ENCODE results near the gene IGSF9B. TPM values are rescaled to one million over a fixed set of nuclear protein-coding genes. Genes with fewer than 3 reads are reported as not detected.

IGSF9B gene
- total RNA-seq, 1 experiment from 2014 or later: not detected

GRCh38 chr11:133952199-133953190 lies 4.3 kb downstream of the IGSF9B start:
- H3K27me3 ChIP-seq (ENCODE audit: insufficient read depth, low read depth): peaks cover 78% of the 10 kb centered on the region
- no peaks in the 10 kb centered on the region for H3K9me3 ChIP-seq (ENCODE audit: insufficient read depth, low read depth)
- H4K20me1 ChIP-seq (ENCODE audit: insufficient read depth): no peaks in the 10 kb centered on the region
- BruUV-seq (replicated peaks): no TSS peak
- ChIA-PET POLR2A (ENCODE audit: unreplicated experiment) (no interaction called here), CTCF (no interaction called here)
- intact Hi-C loops (cut with micrococcal nuclease; ENCODE audit: unreplicated experiment): no loop called here
- H3K27ac ChIP-seq: no peak overlapping the region
- no peak for DNase-seq
- no peak overlapping the region for H3K4me2 ChIP-seq
- H3F3A ChIP-seq (ENCODE audit: insufficient read depth, low read depth): no peaks in the 10 kb centered on the region
- no peak overlapping the region for H2AFZ ChIP-seq
- H3K4me1 ChIP-seq (replicated peaks; ENCODE audit: insufficient read depth): no peaks in the 10 kb centered on the region
- no peaks in the 10 kb centered on the region for H3K79me2 ChIP-seq (ENCODE audit: low read depth)
- H3K9me2 ChIP-seq (ENCODE audit: insufficient read depth): no peaks in the 10 kb centered on the region
- H3K4me3 ChIP-seq: no peak overlapping the region
- TF ChIP-seq EZH2 (IDR thresholded peaks at IDR 0.05; ENCODE audit: low read depth) (no peak), CTCF (conservative IDR thresholded peaks at IDR 0.05) (no peak)
- H3K36me3 ChIP-seq (ENCODE audit: low read depth): no peaks in the 10 kb centered on the region

- H3K27ac ChIP-seq: no peak overlapping the region
- ChIA-PET POLR2A (ENCODE audit: unreplicated experiment) (no interaction called here), CTCF (no interaction called here)
- no peaks in the 10 kb centered on the region for H3K9me2 ChIP-seq (ENCODE audit: insufficient read depth)
- H3K27me3 ChIP-seq (ENCODE audit: insufficient read depth, low read depth): peaks cover 88% of the 10 kb centered on the region
- no peak overlapping the region for H3K4me3 ChIP-seq
- intact Hi-C loops (cut with micrococcal nuclease; ENCODE audit: unreplicated experiment): no loop called here
- H3K4me1 ChIP-seq (replicated peaks; ENCODE audit: insufficient read depth): no peaks in the 10 kb centered on the region
- no peak overlapping the region for H3K4me2 ChIP-seq
- H3F3A ChIP-seq (ENCODE audit: insufficient read depth, low read depth): no peaks in the 10 kb centered on the region
- no peaks in the 10 kb centered on the region for H3K36me3 ChIP-seq (ENCODE audit: low read depth)
- TF ChIP-seq CTCF (conservative IDR thresholded peaks at IDR 0.05) (no peak), EZH2 (IDR thresholded peaks at IDR 0.05; ENCODE audit: low read depth) (no peak)
- H4K20me1 ChIP-seq (ENCODE audit: insufficient read depth): no peaks in the 10 kb centered on the region
- no TSS peak for BruUV-seq (replicated peaks)
- no peaks in the 10 kb centered on the region for H3K9me3 ChIP-seq (ENCODE audit: insufficient read depth, low read depth)
- DNase-seq: no peak
- no peaks in the 10 kb centered on the region for H3K79me2 ChIP-seq (ENCODE audit: low read depth)
- no peak overlapping the region for H2AFZ ChIP-seq
Measured at GRCh38 chr11:133951327-133952198, 5.2 kb downstream of the IGSF9B start.

- ChIA-PET POLR2A (ENCODE audit: unreplicated experiment) (no interaction called here), CTCF (no interaction called here)
- Histone ChIP-seq H3K36me3 (ENCODE audit: low read depth) (no peaks in the 10 kb centered on the region), H3K4me2 (no peak overlapping the region), H3K9me2 (ENCODE audit: insufficient read depth) (no peaks in the 10 kb centered on the region), H3K9me3 (ENCODE audit: insufficient read depth, low read depth) (no peaks in the 10 kb centered on the region), H2AFZ (no peak overlapping the region), H3K4me1 (replicated peaks; ENCODE audit: insufficient read depth) (no peaks in the 10 kb centered on the region), H4K20me1 (ENCODE audit: insufficient read depth) (no peaks in the 10 kb centered on the region), H3K27me3 (ENCODE audit: insufficient read depth, low read depth) (peaks cover 94% of the 10 kb centered on the region), H3F3A (ENCODE audit: insufficient read depth, low read depth) (no peaks in the 10 kb centered on the region), H3K27ac (no peak overlapping the region), H3K4me3 (no peak overlapping the region), H3K79me2 (ENCODE audit: low read depth) (no peaks in the 10 kb centered on the region)
- no TSS peak for BruUV-seq (replicated peaks)
- no peak for TF ChIP-seq EZH2 (IDR thresholded peaks at IDR 0.05; ENCODE audit: low read depth)
- intact Hi-C loops (cut with micrococcal nuclease; ENCODE audit: unreplicated experiment): no loop called here
- DNase-seq: no peak
Measured at GRCh38 chr11:133950874-133951326, 5.9 kb downstream of the IGSF9B start.

All from PC-9 (cell line).